HepG2 (cell line): ENCODE data around the gene IRS2.

Experiments
- AHDC1 ChIP-seq: sonication (generic); formaldehyde crosslinking; IDR thresholded peaks from 2 replicates; pipeline ENCODE4 v1.5.1; 2020; ENCODE audit warnings: mild to moderate bottlenecking, missing genetic modification reagents, borderline replicate concordance
- ASH2L ChIP-seq: fragments of 300-600, 200-600 bp; sonication (generic); IDR thresholded peaks from 2 replicates; pipeline ENCODE4 v1.7.0; 2017; ENCODE audit warnings: low read depth, mild to moderate bottlenecking, moderate library complexity, mixed read lengths, low read length; ENCODE audit not compliant: insufficient read length
- ATF2 ChIP-seq: sonication (generic); formaldehyde crosslinking; IDR thresholded peaks from 2 replicates; pipeline ENCODE4 v1.4.0; 2020; ENCODE audit warnings: missing genetic modification reagents
- CTCF ChIP-seq: sonication (generic); formaldehyde crosslinking; IDR thresholded peaks from 2 replicates; pipeline ENCODE4 v1.5.0; 2020; ENCODE audit warnings: mild to moderate bottlenecking, missing genetic modification reagents, moderate library complexity
- EZH2 ChIP-seq: conservative IDR thresholded peaks from 2 replicates; pipeline ENCODE4 v1.6.1; 2012; ENCODE audit warnings: mild to moderate bottlenecking, low read depth, low read length, moderate library complexity
- HCFC1 ChIP-seq: fragments of 150-350 bp; IDR thresholded peaks from 2 replicates; pipeline ENCODE4 v1.6.1; 2014; ENCODE audit warnings: low read depth, low read length
- NFE2L2 ChIP-seq: fragments of 150-350 bp; IDR thresholded peaks from 2 replicates; pipeline ENCODE4 v1.6.1; 2014; ENCODE audit warnings: low read length
- NR2C2 ChIP-seq: sonication (generic); formaldehyde crosslinking; IDR thresholded peaks from 2 replicates; pipeline ENCODE4 v1.4.0; 2020; ENCODE audit warnings: missing genetic modification reagents, mild to moderate bottlenecking, moderate library complexity, borderline replicate concordance
- POLR2A ChIP-seq, 2 experiments: IDR thresholded peaks; 2 replicates each; pipeline ENCODE4 v1.6.1; 2011; ENCODE audit warnings: low read depth in 2 of 2, low read length in 2 of 2, mild to moderate bottlenecking in 1 of 2, moderate library complexity in 1 of 2; ENCODE audit not compliant: insufficient read depth in 1 of 2
- POLR2AphosphoS5 ChIP-seq: IDR thresholded peaks from 2 replicates; pipeline ENCODE4 v1.6.1; 2012; ENCODE audit warnings: low read depth, low read length
- RAD21 ChIP-seq: fragments of 450-650 bp; formaldehyde crosslinking; IDR thresholded peaks from 2 replicates; pipeline ENCODE4 v1.5.0; 2020; ENCODE audit warnings: mild to moderate bottlenecking
- TCF7 ChIP-seq: sonication (generic); IDR thresholded peaks from 2 replicates; pipeline ENCODE4 v1.6.1; 2016; ENCODE audit warnings: antibody characterized with exemption, low read depth
- ZNF205 ChIP-seq: IDR thresholded peaks from 2 replicates; pipeline ENCODE4 v1.6.1; 2018; ENCODE audit warnings: missing biosample characterization, missing genetic modification reagents
- ZNF431 ChIP-seq: sonication (generic); formaldehyde crosslinking; IDR thresholded peaks from 2 replicates; pipeline ENCODE4 v1.9.0; 2022; ENCODE audit warnings: missing genetic modification reagents, low read depth, mild to moderate bottlenecking, borderline replicate concordance

- no peak for TF ChIP-seq ZNF431 (CRISPR knock-in tag)
- TF ChIP-seq ASH2L, result no peak
- TF ChIP-seq POLR2AphosphoS5, result no peak
- TF ChIP-seq CTCF, result no peak
- TF ChIP-seq HCFC1, result no peak
- TF ChIP-seq NFE2L2, result no peak
- no peak for TF ChIP-seq POLR2A (IDR thresholded peaks at IDR 0.05; ENCODE audit: insufficient read depth in 1 of 2, low read depth in 2 of 2, low read length in 2 of 2)
- no peak for TF ChIP-seq AHDC1 (CRISPR knock-in tag)
- TF ChIP-seq NR2C2 (CRISPR knock-in tag), result no peak
- TF ChIP-seq RAD21 (CRISPR knock-in tag), result no peak
- TF ChIP-seq EZH2, result no peak
- no peak for TF ChIP-seq ATF2 (CRISPR knock-in tag)
- TF ChIP-seq TCF7, result no peak
- TF ChIP-seq ZNF205 (CRISPR knock-in tag), result no peak
Observed at GRCh38 chr13:109833940-109834339, 47.6 kb upstream of the IRS2 start.
